VCaP (cell line): ENCODE measurements around the gene FGFR2.

ENCODE experiments used
- H3K27ac ChIP-seq: fragments of 450-650 bp; 2 replicates; pipeline ENCODE4 v1.5.1; 2017
- TF ChIP-seq, protein P1 (sequence below): fragments of 450-650 bp; conservative IDR thresholded peaks from 2 replicates; pipeline ENCODE4 v1.5.1; 2017; ENCODE audit warnings: mild to moderate bottlenecking, moderate library complexity

The FGFR2 gene

DNA sequence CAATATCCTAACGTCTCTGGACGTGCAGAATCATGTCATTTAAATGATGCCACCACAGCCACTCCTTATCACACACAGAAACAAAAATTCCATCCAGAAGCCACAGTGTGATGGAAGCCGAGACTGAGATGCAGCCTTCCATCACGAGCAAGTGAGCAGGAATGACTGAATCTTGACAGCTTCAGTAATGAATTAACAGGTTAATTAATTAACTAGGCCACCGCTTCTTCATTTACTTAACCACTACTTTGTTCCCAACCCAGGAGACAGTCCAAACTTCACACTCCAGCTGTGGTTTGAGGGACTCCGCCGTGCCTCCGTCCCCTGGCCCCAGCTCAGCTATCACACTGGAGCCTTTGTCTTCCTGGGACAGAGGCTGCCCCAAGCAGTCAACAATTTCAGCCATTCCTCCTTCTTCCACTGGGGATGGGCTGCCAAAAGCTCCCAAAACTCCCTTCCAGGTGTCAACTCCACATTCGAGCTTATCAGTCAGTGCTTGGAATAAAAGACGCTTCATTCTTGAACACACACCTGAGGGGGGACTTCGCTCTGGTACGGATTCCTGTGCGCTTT, 65.9 kb downstream of the FGFR2 start:
- H3K27ac ChIP-seq, result no peak overlapping the region
- TF ChIP-seq, protein P1, sequence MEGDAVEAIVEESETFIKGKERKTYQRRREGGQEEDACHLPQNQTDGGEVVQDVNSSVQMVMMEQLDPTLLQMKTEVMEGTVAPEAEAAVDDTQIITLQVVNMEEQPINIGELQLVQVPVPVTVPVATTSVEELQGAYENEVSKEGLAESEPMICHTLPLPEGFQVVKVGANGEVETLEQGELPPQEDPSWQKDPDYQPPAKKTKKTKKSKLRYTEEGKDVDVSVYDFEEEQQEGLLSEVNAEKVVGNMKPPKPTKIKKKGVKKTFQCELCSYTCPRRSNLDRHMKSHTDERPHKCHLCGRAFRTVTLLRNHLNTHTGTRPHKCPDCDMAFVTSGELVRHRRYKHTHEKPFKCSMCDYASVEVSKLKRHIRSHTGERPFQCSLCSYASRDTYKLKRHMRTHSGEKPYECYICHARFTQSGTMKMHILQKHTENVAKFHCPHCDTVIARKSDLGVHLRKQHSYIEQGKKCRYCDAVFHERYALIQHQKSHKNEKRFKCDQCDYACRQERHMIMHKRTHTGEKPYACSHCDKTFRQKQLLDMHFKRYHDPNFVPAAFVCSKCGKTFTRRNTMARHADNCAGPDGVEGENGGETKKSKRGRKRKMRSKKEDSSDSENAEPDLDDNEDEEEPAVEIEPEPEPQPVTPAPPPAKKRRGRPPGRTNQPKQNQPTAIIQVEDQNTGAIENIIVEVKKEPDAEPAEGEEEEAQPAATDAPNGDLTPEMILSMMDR, result no peak

DNA sequence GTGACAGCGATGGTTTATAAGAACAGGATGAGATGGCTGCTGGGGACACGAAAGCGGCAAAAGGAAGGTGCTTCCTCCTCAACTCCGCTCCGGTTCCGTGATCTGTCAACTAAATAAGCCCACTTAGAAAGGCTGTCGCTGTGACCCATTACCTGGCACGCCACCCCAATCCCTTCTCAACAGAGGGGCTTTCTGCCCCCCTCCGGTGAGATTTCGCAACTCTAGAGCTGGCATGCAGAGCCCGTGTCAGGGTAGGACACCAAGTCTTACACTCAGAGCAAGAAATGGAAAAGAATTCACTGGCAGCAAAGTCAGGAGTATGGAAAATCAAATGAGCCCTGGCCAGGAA, 66.4 kb downstream of the FGFR2 start:
- H3K27ac ChIP-seq, result no peak overlapping the region
- TF ChIP-seq, protein P1, result no peak

DNA sequence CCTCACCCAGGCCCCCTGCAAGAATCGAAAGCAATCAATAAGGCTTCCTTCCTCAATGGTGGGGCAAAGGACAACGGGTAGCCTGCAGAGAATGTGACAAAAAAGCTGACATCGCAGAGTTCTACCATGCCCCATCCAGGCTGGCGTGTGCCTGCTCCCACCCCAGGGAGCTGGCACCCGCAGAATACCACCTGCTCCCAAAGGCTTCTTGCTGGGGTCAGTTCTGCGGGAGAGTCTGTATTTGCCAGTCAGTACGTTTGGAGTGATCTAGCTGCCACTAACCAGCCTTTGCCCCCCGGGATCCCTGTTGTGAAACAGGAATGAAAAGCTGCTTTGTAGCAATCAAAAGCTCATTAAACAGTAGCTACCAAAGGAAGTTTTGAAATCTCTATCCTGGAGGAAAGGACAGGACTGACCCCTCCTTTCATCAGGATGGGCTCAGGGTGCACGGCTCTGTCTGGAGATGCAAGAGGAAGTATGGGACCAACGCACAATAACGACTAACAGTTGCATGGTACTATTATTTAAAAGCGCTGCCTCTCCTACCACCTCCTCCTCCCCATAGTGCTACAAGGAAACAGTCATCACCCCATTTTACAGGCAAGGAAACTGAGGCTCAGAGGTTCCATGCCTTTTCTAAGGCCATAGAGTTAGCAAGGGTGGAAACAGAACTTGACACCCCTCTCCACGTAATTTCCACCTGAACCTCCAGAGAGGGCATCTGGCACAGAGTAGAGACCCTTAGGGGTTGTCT, 67.0 kb downstream of the FGFR2 start:
- TF ChIP-seq, protein P1, result no peak
- no peak overlapping the region for H3K27ac ChIP-seq

DNA sequence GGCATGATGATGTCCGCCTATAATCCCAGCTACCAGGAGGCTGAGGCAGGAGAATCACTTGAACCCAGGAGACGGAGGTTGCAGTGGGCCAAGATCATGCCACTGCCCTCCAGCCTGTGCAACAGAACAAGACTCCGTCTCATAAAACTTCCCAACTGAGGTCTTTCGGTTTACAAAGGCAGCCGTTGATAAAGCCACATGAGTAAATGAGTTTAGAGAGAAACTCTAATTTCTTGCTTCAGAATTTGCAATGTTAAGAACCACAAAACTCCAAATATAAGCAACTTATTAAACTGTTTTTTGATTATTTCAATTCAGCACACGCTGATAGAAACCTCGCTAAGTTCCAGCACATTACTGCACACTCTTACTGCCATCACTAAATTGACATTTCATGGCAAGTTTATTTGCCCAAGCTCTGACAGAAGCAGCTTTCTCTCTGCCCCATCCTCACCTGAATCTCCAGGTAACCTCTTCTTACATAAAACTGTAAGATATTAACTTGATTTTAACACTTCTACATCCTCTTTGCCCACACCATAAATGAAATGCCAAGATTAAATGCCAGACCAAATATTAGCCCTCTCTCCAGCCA, 67.7 kb downstream of the FGFR2 start:
- TF ChIP-seq, protein P1, result no peak
- no peak overlapping the region for H3K27ac ChIP-seq

DNA sequence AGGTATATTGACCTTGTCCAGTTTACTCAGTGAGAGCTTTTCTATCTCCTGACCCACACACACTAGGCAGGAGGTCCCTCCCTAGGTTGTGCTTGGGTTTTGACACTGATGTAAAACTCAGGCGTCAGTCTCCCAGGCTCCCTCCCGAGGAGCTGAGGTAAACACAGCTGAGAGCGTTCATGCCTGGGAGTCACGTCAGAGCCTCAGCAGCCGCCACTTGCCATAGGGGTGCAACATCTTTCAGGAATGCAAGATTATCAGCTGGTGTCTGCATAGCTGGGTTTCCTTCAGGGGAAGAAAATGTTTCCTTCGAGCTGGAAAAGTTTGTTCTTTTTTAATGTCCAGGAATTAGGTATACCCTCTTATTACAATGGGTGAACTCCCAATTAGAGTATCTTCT, 70.6 kb downstream of the FGFR2 start:
- no peak overlapping the region for H3K27ac ChIP-seq
- TF ChIP-seq, protein P1, result no peak

DNA sequence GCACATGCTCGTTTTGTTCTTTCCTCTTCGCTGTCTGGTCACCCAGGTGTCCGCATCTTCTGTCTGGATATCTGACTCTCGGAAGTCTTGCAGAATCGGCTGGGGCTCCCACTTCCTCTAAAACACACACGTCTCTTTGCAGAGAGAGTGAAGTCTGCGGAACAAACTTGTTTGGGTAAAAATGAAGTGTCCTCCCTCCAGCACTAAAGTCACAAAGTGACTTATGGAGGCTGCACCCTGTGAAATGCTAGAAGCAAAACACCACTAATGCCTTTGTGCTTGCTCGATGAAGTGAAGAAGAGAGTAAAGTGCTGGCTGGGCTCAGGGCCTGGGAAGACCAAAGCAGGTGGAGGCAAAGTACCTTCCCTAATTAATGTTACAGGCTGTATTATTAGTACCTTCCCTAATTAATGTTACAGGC, 71.4 kb downstream of the FGFR2 start:
- H3K27ac ChIP-seq, result no peak overlapping the region
- TF ChIP-seq, protein P1, result no peak

DNA sequence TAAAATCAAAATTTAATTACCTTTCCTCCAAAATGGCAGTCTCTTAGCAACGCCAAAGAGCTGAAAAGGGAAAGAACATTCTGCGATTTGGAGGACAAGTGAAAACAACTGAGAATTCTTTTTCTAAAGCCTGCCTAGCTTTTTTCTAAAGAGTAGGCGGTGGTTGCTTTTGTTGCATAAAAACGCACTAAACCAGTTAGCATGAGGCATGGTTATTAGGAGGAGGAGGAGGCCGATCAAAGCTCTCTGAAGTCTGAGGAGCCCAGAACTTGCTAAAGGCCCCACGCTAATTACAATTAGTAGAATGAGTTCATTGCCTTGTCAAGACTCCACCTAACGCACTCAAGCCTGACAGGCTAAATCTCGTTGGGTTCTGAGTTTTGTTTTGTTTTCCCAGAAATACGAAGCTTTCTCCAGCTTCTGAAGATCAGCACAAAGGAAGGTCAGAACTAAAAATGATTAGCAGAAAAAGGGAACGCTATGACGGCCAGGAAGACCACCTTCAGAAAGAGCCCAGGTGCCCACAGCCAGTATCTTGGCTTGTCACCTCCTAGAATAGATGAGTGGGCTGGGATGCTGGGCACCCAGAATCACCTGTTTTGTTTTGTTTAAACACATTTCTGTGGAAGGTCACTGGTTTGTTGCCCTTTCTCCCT, 72.0 kb downstream of the FGFR2 start:
- H3K27ac ChIP-seq, result no peak overlapping the region
- TF ChIP-seq, protein P1, result no peak
